Hepatocyte (in vitro differentiated cells): Measurements from ENCODE around the gene SELENOF.

Experiments used
- CTCF ChIP-seq: fragments of 200-600 bp; sonication (generic); IDR thresholded peaks from 2 replicates; pipeline ENCODE4 v1.5.1; 2016; ENCODE audit warnings: antibody characterized with exemption, mild to moderate bottlenecking; ENCODE audit not compliant: poor library complexity
- EZH2 ChIP-seq: fragments of 200-600 bp; sonication (generic); IDR thresholded peaks from 2 replicates; pipeline ENCODE4 v1.6.1; 2016; ENCODE audit warnings: antibody characterized with exemption, mild to moderate bottlenecking, borderline replicate concordance

DNA sequence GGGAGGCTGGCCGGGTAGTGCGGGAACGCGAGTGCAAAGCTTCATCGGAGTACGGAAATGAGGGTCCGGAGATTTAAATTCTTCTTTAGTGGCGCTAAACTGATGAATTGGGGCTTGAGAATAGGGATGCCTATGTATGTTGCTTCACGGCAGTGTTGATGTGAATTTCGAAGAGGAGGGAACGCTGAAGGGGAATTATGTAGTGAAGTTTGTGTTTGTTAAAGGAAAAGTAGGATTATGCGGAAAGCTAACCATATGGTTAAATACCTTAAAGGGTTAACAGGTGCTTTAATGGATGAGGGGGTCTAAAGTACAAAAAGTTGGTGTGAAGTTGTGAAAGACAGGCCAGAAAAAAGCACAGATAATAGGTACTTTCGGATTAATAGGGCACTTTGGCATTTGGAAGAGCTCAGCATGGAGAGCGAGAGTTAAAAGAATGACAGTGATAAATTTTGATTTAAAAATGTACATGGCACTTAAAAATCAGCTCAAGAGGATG lies 1.9 kb upstream of the SELENOF start:
- no peak for TF ChIP-seq EZH2
- no peak for TF ChIP-seq CTCF
